Lower leg skin (tissue), 3 donors: ENCODE results near the gene IPO5.

Experiments
- CTCF ChIP-seq, 3 donors: fragments of 450-650 bp; IDR thresholded peaks; one replicate each; pipeline ENCODE4 v1.5.1; 2016; ENCODE audit warnings: antibody characterized with exemption in 3 of 3, mild to moderate bottlenecking in 3 of 3, moderate library complexity in 2 of 3
- POLR2A ChIP-seq, 2 donors: fragments of 450-650 bp; IDR thresholded peaks; one replicate each; pipeline ENCODE4 v1.6.1; 2016 to 2017; ENCODE audit warnings: antibody characterized with exemption in 2 of 2, mild to moderate bottlenecking in 1 of 2, moderate library complexity in 1 of 2

GRCh38 chr13:98072476-98072875, 119.0 kb downstream of the IPO5 start:
- TF ChIP-seq POLR2A (IDR thresholded peaks at IDR 0.05) (no peak), CTCF (IDR thresholded peaks at IDR 0.05) (no peak)
